ENCODE data around the gene FA2H.
"Not testable (repeated sequence)": the region's sequence is repeated elsewhere in the genome, so short reads cannot be mapped to it uniquely, and the experiment has no call there.

Gene FA2H

GRCh38 chr16:74774223-74775139 lies at the start of gene FA2H:
FA2H (minus strand) TSS chr16:74774820; CDS start chr16:74774755, 65 bp downstream.
- DNase-seq: peak; percentile 72

DNA sequence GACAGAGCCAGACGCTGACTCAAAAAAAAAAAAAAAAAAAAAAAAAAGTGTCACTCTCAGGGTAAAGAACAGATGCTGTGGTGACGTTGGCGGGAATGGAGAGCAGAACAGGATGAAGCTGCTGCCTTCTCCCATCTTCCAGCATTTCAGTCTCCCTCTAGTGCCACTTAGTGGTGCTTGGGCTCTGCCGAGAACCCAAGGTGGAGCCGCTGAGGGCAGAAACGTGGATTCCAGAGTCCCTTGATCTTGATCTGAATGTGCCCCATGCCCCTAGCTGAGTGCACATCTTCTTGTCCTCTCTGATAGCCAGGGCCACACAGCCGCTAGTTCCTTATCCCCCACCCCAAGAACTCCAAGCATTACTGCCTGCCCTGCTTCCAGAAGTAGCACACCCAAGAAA lies 43.2 kb upstream of the FA2H start:
- no peak for DNase-seq

DNA sequence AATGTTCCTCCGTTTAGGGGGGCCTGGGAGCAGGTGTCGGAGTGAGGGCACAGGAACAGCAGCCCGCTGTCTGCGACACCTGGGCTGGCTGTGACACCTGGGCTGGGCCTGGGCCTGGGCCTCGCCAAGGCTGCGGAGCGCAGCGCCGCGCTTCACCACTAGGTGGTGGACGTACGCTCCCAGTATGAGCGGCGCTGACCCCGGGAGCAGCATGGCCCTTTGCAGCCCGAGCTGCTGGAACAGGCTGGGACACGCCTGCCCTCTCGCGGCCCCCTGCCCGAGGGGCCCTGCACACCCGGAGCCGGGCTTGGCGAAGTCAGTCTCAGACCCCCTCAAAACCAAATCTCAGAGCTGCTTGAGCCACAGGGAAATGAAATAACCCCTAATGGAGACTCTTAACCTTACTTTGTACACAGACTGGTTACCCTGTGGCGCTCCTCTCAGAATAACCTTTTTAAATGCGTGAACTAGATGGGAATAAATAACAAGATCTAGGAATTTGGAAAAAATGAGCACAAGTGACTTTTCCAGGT lies 38.6 kb upstream of the FA2H start:
- DNase-seq: peak; percentile 80

GRCh38 chr16:74811911-74812310 lies 37.3 kb upstream of the FA2H start:
- no peak for DNase-seq

DNA sequence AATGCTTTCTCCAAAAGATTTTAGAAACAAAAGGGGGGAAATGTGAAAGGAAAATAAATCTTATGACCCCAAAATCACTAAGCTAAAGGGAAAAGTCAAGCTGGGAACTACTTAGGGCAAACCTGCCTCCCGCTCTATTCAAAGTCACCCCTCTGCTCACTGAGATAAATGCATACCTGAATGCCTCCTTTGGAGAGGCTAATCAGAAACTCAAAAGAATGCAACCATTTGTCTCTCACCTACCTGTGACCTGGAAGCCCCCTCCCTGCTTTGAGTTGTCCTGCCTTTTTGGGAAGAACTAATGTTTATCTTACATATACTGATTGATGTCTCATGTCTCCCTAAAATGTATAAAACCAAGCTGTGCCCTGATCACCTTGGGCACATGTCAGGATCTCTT lies 36.6 kb upstream of the FA2H start:
- DNase-seq: not testable (repeated sequence)

GRCh38 chr16:74807052-74807646 lies 32.5 kb upstream of the FA2H start:
- DNase-seq: no peak

GRCh38 chr16:74800216-74800871 lies 25.7 kb upstream of the FA2H start:
- no peak for DNase-seq

DNA sequence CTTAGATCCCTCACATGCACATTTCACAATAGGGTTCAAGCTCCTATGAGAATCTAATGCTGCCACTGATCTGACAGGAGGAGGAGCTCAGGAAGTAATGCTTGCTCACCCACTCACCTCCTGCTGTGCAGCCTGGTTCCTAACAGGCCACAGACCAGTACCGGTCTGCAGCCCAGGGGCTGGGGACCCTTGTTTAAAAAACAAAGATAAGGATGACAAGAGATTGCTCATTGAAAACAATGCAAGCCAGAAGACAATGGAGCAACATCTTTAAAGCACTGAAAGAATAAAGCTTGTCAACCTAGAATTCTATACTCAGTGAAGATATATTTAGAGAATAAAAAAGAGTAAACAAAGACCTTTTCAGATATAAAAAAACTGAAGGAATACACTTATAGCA lies 22.8 kb upstream of the FA2H start:
- no peak for DNase-seq

GRCh38 chr16:74795104-74795503 lies 20.5 kb upstream of the FA2H start:
- no peak for DNase-seq

GRCh38 chr16:74794668-74795067 lies 20.0 kb upstream of the FA2H start:
- DNase-seq: no peak

GRCh38 chr16:74793571-74793970 lies 19.0 kb upstream of the FA2H start:
- DNase-seq: no peak

DNA sequence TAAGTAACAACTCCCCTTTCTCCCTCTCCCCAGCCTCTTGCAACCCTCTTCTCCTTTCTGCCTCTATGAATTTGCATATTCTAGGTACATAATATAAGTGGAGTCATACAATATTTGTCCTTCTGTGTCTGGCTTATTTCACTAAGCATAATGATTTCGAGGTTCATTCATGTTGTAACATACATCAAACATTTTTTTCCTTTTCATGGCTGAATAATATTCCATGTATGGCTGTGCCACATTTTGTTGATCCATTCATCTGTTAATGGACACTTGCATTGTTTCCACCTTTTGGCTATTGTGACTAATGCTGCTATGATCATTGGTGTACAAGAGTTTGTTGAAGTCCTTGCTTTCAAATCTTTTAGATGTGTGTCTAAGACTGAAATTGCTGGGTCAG lies 17.6 kb upstream of the FA2H start:
- DNase-seq: no peak

GRCh38 chr16:74791749-74792148 lies 17.1 kb upstream of the FA2H start:
- DNase-seq: not testable (repeated sequence)

DNA sequence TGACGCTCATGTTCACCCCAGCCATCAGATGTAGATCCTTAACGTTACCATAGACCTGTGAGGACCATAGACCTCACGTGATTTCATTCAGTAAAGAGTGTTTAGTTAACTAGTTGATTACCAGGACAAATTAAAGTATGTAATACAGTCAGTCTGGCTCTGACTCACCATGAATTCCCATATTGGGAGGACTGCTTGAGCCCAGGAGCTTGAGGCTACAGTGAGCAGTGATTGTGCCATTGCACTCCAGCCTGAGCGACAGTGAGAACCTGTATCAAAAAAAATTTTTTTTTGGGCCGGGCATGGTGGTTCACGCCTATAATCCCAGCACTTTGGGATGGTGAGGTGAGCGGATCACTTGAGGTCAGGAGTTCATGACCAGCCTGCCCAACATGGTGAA lies 13.5 kb upstream of the FA2H start:
- no peak for DNase-seq

- no peak for DNase-seq
These were observed 10.4 kb upstream of the FA2H start for GRCh38 chr16:74785031-74785430.

GRCh38 chr16:74778646-74779045 lies 4.0 kb upstream of the FA2H start:
- DNase-seq: no peak

GRCh38 chr16:74776926-74777325 lies 2.3 kb upstream of the FA2H start:
- no peak for DNase-seq

- DNase-seq: no peak
These were observed 635 bp upstream of the FA2H start for GRCh38 chr16:74775255-74775654.

- no peak for DNase-seq
These were observed 986 bp downstream of the FA2H start for GRCh38 chr16:74773446-74774222.

DNA sequence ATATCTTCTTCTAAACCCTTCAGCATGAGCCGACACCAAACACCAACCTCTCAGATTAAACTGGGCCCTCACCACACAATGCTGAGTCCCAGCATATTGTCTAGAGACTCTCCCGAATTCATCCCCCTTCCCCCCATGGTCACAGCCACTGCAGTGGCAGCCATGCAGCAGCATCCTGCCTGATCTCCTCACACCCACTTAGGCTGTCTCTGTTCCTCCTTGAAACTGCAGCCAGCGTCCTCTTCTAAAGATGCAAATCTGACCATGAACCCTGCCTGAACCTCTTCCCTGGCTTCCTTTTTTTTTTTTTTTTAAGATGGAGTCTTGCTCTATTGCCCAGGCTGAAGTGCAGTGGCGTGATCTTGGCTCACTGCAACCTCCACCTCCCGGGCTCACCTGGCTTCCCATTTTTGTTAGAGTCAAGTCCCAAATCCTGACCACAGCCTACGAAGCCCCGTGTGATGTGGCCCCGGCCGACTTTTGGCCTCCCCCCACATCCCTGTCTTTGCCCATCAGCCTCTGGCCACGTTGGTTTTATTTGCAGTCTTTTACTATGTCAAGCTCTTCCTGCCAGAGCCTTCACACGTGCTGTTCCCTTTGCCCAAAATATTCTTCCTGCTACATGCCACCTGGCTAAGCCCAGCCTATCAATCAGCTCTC lies 2.8 kb downstream of the FA2H start:
- DNase-seq: no peak

GRCh38 chr16:74770831-74771526 lies 3.6 kb downstream of the FA2H start:
- no peak for DNase-seq
